ENCODE measurements around the gene CRYBB1. TPM values are rescaled to one million over a fixed set of nuclear protein-coding genes. Genes with fewer than 3 reads are reported as not detected.

Gene CRYBB1
- total and polyA plus RNA-seq, 4 donors, result 0.17 to 2.3 (median 0.32) TPM; not detected in 1

GRCh38 chr22:26632422-26633155, 14.8 kb upstream of the CRYBB1 start:
- no peak for DNase-seq (ENCODE audit: low spot score)
- H3K36me3 ChIP-seq (ENCODE audit: control insufficient read depth in 4 of 4, insufficient read depth in 3 of 4, low read depth in 1 of 4, low read length in 3 of 4), result no peaks in the 10 kb centered on the region
- WGBS, result 52% methylated on average over 8 of the region's 8 CpGs
- no peak overlapping the region for H3K4me3 ChIP-seq (ENCODE audit: low read depth in 1 of 3, low read length in 3 of 3)
- TF ChIP-seq SP1 (IDR thresholded peaks at IDR 0.05) (peak; percentile 37), JUND (IDR thresholded peaks at IDR 0.05) (no peak), ZBTB33 (IDR thresholded peaks at IDR 0.05) (no peak), RAD21 (IDR thresholded peaks at IDR 0.05) (peak in 1 of 2 donors; percentile 24), MAX (IDR thresholded peaks at IDR 0.05) (no peak), NR2F2 (IDR thresholded peaks at IDR 0.05) (peak; percentile 28)
- H3K4me1 ChIP-seq (ENCODE audit: control insufficient read depth in 4 of 4, insufficient read depth in 4 of 4, low read length in 3 of 4), result no peaks in the 10 kb centered on the region
- no peak overlapping the region for H3K27ac ChIP-seq (ENCODE audit: low read depth in 1 of 2, low read length in 2 of 2)
- H3K27me3 ChIP-seq (ENCODE audit: control insufficient read depth in 4 of 4, insufficient read depth in 4 of 4, low read length in 3 of 4), result no peaks in the 10 kb centered on the region
- no peak overlapping the region for H3K9ac ChIP-seq (ENCODE audit: low read depth in 1 of 2, low read length in 2 of 2)
- no peaks in the 10 kb centered on the region for H3K9me3 ChIP-seq (ENCODE audit: control insufficient read depth in 4 of 4, low read length in 3 of 4)

GRCh38 chr22:26631282-26631681, 13.5 kb upstream of the CRYBB1 start:
- no peaks in the 10 kb centered on the region for H3K36me3 ChIP-seq (ENCODE audit: control insufficient read depth in 4 of 4, insufficient read depth in 3 of 4, low read depth in 1 of 4, low read length in 3 of 4)
- no peak overlapping the region for H3K27ac ChIP-seq (ENCODE audit: low read depth in 1 of 2, low read length in 2 of 2)
- no peaks in the 10 kb centered on the region for H3K4me1 ChIP-seq (ENCODE audit: control insufficient read depth in 4 of 4, insufficient read depth in 4 of 4, low read length in 3 of 4)
- H3K27me3 ChIP-seq (ENCODE audit: control insufficient read depth in 4 of 4, insufficient read depth in 4 of 4, low read length in 3 of 4), result no peaks in the 10 kb centered on the region
- no peak overlapping the region for H3K9ac ChIP-seq (ENCODE audit: low read depth in 1 of 2, low read length in 2 of 2)
- H3K9me3 ChIP-seq (ENCODE audit: control insufficient read depth in 4 of 4, low read length in 3 of 4), result no peaks in the 10 kb centered on the region
- 96% methylated on average over 4 of the region's 4 CpGs for WGBS
- H3K4me3 ChIP-seq (ENCODE audit: low read depth in 1 of 3, low read length in 3 of 3), result no peak overlapping the region
- TF ChIP-seq TAF1 (conservative IDR thresholded peaks at IDR 0.05) (no peak), RXRA (IDR thresholded peaks at IDR 0.05) (no peak), FOXA1 (IDR thresholded peaks at IDR 0.05) (no peak), YY1 (IDR thresholded peaks at IDR 0.05) (no peak), ZBTB33 (IDR thresholded peaks at IDR 0.05) (no peak), EGR1 (IDR thresholded peaks at IDR 0.05; ENCODE audit: low read depth in 2 of 2) (no peak)
- no peak for DNase-seq (ENCODE audit: low spot score)

- TF ChIP-seq FOXA1 (IDR thresholded peaks at IDR 0.05) (no peak), HNF4A (conservative IDR thresholded peaks at IDR 0.05) (no peak), ATF3 (IDR thresholded peaks at IDR 0.05) (no peak), RAD21 (IDR thresholded peaks at IDR 0.05) (no peak), YY1 (IDR thresholded peaks at IDR 0.05) (no peak), JUND (IDR thresholded peaks at IDR 0.05) (no peak), MAX (IDR thresholded peaks at IDR 0.05) (no peak)
- no peak overlapping the region for H3K4me3 ChIP-seq (ENCODE audit: low read depth in 1 of 3, low read length in 3 of 3)
- H3K27me3 ChIP-seq (ENCODE audit: control insufficient read depth in 4 of 4, insufficient read depth in 4 of 4, low read length in 3 of 4), result no peaks in the 10 kb centered on the region
- H3K9ac ChIP-seq (ENCODE audit: low read depth in 1 of 2, low read length in 2 of 2), result no peak overlapping the region
- H3K4me1 ChIP-seq (ENCODE audit: control insufficient read depth in 4 of 4, insufficient read depth in 4 of 4, low read length in 3 of 4), result no peaks in the 10 kb centered on the region
- 92% methylated on average over 18 of the region's 18 CpGs for WGBS
- H3K9me3 ChIP-seq (ENCODE audit: control insufficient read depth in 4 of 4, low read length in 3 of 4), result no peaks in the 10 kb centered on the region
- no peak overlapping the region for H3K27ac ChIP-seq (ENCODE audit: low read depth in 1 of 2, low read length in 2 of 2)
- H3K36me3 ChIP-seq (ENCODE audit: control insufficient read depth in 4 of 4, insufficient read depth in 3 of 4, low read depth in 1 of 4, low read length in 3 of 4), result no peaks in the 10 kb centered on the region
- no peak for DNase-seq (ENCODE audit: low spot score)
Observed at GRCh38 chr22:26629988-26630761, 12.3 kb upstream of the CRYBB1 start.

Data from liver (tissue), 9 donors.